OCI-LY7 (cell line): ENCODE data around the gene ANO3. TPM values are rescaled to one million over a fixed set of nuclear protein-coding genes. Genes with fewer than 3 reads are reported as not detected.
"Not testable (repeated sequence)": the region's sequence is repeated elsewhere in the genome, so short reads cannot be mapped to it uniquely, and the experiment has no call there.

Source experiments
- BruUV-seq: library from RNA; stranded (reverse); fragments of 400-500 nt; replicated peaks from 2 replicates; lab custom pipeline; 2021; lab: Mats Ljungman, UMichigan
- CTCF ChIA-PET: fragments of 300-600 bp; sonication (Branson Sonifier 250); formaldehyde crosslinking; loops from one replicate; lab custom pipeline; 2022; ENCODE audit warnings: antibody characterized with exemption; ENCODE audit not compliant: unreplicated experiment; lab: Charles Lee
- POLR2A ChIA-PET: fragments of 300-600 bp; sonication (Branson Sonifier 250); formaldehyde crosslinking; loops from one replicate; lab custom pipeline; 2022; ENCODE audit warnings: antibody characterized with exemption; lab: Charles Lee
- DNase-seq: peaks from one replicate; pipeline ENCODE4 v3.0.0-alpha.2; 2015; ENCODE audit warnings: low spot score
- H2AFZ ChIP-seq: fragments of 200-600 bp; sonication (generic), shearing (Covaris generic); 2 replicates; pipeline ENCODE4 v1.6.1; 2014; ENCODE audit warnings: mild to moderate bottlenecking, antibody characterized with exemption, low read length, moderate library complexity
- H3K27ac ChIP-seq: fragments of 200-600 bp; sonication (generic); 2 replicates; pipeline ENCODE4 v1.5.1; 2014; ENCODE audit warnings: mixed run types, low read depth, mild to moderate bottlenecking, moderate library complexity, low read length, inconsistent platforms; ENCODE audit not compliant: poor library complexity, severe bottlenecking
- H3K36me3 ChIP-seq: fragments of 200-600 bp; sonication (generic); 2 replicates; pipeline ENCODE4 v1.6.1; 2014; ENCODE audit warnings: mild to moderate bottlenecking, antibody characterized with exemption, low read length, moderate library complexity, mixed read lengths; ENCODE audit not compliant: insufficient read depth
- H3K4me1 ChIP-seq: fragments of 200-600 bp; sonication (generic); 2 replicates; pipeline ENCODE4 v1.5.1; 2014; ENCODE audit warnings: mild to moderate bottlenecking, low read length; ENCODE audit not compliant: insufficient read depth, poor library complexity, severe bottlenecking
- H3K4me2 ChIP-seq: fragments of 200-600 bp; sonication (generic); 2 replicates; pipeline ENCODE4 v1.6.1; 2014; ENCODE audit warnings: mild to moderate bottlenecking, low read length
- H3K4me3 ChIP-seq: fragments of 200-600 bp; sonication (generic); 2 replicates; pipeline ENCODE4 v1.5.1; 2014; ENCODE audit warnings: mild to moderate bottlenecking, low read depth, low read length; ENCODE audit not compliant: poor library complexity, severe bottlenecking
- H3K79me2 ChIP-seq: fragments of 200-600 bp; sonication (generic); 2 replicates; pipeline ENCODE4 v1.6.1; 2016; ENCODE audit warnings: low read depth, mild to moderate bottlenecking, low read length, moderate library complexity, mixed read lengths; ENCODE audit not compliant: insufficient read depth
- H3K9me2 ChIP-seq: fragments of 200-600 bp; sonication (generic); 2 replicates; pipeline ENCODE4 v1.6.1; 2016; ENCODE audit warnings: mild to moderate bottlenecking, low read length, mixed read lengths; ENCODE audit not compliant: insufficient read depth
- H3K9me3 ChIP-seq: fragments of 200-600 bp; sonication (generic); 2 replicates; pipeline ENCODE4 v1.6.1; 2014; ENCODE audit warnings: mild to moderate bottlenecking, mixed run types, low read length, mixed read lengths
- H4K20me1 ChIP-seq: fragments of 200-600 bp; sonication (generic); 2 replicates; pipeline ENCODE4 v1.6.1; 2014; ENCODE audit warnings: mild to moderate bottlenecking, antibody characterized with exemption, low read length, moderate library complexity, mixed read lengths; ENCODE audit not compliant: insufficient read depth
- EZH2phosphoT487 ChIP-seq: fragments of 200-600 bp; sonication (generic); IDR thresholded peaks from 2 replicates; pipeline ENCODE4 v1.6.1; 2018; ENCODE audit warnings: low read depth, borderline replicate concordance, mild to moderate bottlenecking, mixed run types, antibody characterized with exemption, low read length, moderate library complexity, mixed read lengths
- intact Hi-C: fragments of 100-400 bp; cut with micrococcal nuclease; formaldehyde crosslinking; loops from one replicate; pipeline ENCODE4 v1.10.0; 2022; ENCODE audit not compliant: unreplicated experiment
- total RNA-seq, 2 experiments: library from RNA; depleted of rRNA in 1 of 2; stranded (reverse); fragments of >200 nt in 1 of 2; shearing (Covaris generic) in 1 of 2; gene quantifications; 2 replicates each; pipeline ENCODE4 v1.2.3, GENCODE V29; 2014 to 2022
- TF ChIP-seq, protein P1 (sequence below): fragments of 200-600 bp; sonication (generic); conservative IDR thresholded peaks from 2 replicates; pipeline ENCODE4 v1.5.1; 2014; ENCODE audit warnings: mild to moderate bottlenecking, antibody characterized with exemption, low read length, moderate library complexity, mixed read lengths

ANO3 gene
- total RNA-seq, 2 experiments from 2014 or later, result 0.03 TPM; not detected in 1

DNA sequence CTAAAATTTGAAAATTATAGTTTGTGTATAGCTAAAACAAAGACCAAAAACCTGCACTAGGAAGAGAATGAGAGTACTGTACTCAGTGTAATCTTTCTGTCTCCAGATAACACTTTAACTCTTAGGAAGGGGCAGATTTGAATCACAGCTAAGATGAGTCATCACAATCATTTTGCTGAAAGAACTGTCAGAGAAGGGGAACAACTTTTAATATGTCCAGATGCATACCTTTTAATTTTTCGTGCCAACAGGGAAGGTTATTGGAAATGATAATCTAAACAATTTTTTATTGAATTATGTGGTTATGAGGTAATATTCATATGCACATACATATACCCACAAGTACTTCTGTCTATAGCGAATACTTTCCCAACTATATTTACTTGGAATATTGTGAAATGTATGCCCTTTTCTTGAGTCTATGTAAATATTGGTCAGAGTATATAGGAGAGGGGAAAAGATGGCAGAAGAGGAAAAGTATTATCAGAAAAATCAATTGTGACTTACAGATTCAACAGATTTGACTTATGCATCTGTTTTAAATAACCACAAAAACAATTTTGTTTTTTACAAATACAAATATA is 291.2 kb downstream of the ANO3 start:
- no peak overlapping the region for H3K4me2 ChIP-seq
- TF ChIP-seq, protein P1, sequence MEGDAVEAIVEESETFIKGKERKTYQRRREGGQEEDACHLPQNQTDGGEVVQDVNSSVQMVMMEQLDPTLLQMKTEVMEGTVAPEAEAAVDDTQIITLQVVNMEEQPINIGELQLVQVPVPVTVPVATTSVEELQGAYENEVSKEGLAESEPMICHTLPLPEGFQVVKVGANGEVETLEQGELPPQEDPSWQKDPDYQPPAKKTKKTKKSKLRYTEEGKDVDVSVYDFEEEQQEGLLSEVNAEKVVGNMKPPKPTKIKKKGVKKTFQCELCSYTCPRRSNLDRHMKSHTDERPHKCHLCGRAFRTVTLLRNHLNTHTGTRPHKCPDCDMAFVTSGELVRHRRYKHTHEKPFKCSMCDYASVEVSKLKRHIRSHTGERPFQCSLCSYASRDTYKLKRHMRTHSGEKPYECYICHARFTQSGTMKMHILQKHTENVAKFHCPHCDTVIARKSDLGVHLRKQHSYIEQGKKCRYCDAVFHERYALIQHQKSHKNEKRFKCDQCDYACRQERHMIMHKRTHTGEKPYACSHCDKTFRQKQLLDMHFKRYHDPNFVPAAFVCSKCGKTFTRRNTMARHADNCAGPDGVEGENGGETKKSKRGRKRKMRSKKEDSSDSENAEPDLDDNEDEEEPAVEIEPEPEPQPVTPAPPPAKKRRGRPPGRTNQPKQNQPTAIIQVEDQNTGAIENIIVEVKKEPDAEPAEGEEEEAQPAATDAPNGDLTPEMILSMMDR, result no peak
- no peak for TF ChIP-seq EZH2phosphoT487
- H3K79me2 ChIP-seq, result no peaks in the 10 kb centered on the region
- H3K4me3 ChIP-seq, result no peak overlapping the region
- H4K20me1 ChIP-seq, result no peaks in the 10 kb centered on the region
- no peaks in the 10 kb centered on the region for H3K4me1 ChIP-seq
- ChIA-PET CTCF (no interaction called here), POLR2A (no interaction called here)
- no peak overlapping the region for H2AFZ ChIP-seq
- no TSS peak for BruUV-seq
- intact Hi-C loops, result no loop called here
- no peaks in the 10 kb centered on the region for H3K9me3 ChIP-seq
- no peaks in the 10 kb centered on the region for H3K9me2 ChIP-seq
- H3K27ac ChIP-seq, result no peak overlapping the region
- H3K36me3 ChIP-seq, result no peaks in the 10 kb centered on the region
- DNase-seq, result no peak

GRCh38 chr11:26626346-26626745 is 294.4 kb downstream of the ANO3 start:
- Histone ChIP-seq H4K20me1 (no peaks in the 10 kb centered on the region), H3K4me3 (no peak overlapping the region), H3K36me3 (no peaks in the 10 kb centered on the region), H2AFZ (no peak overlapping the region), H3K79me2 (no peaks in the 10 kb centered on the region), H3K9me2 (no peaks in the 10 kb centered on the region), H3K27ac (no peak overlapping the region), H3K9me3 (no peaks in the 10 kb centered on the region), H3K4me1 (no peaks in the 10 kb centered on the region), H3K4me2 (no peak overlapping the region)
- no peak for DNase-seq
- TF ChIP-seq EZH2phosphoT487, result no peak
- TF ChIP-seq, protein P1, result no peak
- intact Hi-C loops, result no loop called here
- no TSS peak for BruUV-seq
- CTCF ChIA-PET, result no interaction called here
- POLR2A ChIA-PET, result interaction anchor here (2.2 kb wide), 1 partner anchor 11 kb away, joined by 10 read pairs; no protein-coding TSS in a partner anchor

GRCh38 chr11:26632691-26633159 is 300.8 kb downstream of the ANO3 start:
- CTCF ChIA-PET, result no interaction called here
- intact Hi-C loops, result no loop called here
- Histone ChIP-seq H3K9me3 (no peaks in the 10 kb centered on the region), H3K4me3 (no peak overlapping the region), H3K9me2 (no peaks in the 10 kb centered on the region), H3K36me3 (no peaks in the 10 kb centered on the region), H2AFZ (no peak overlapping the region), H4K20me1 (no peaks in the 10 kb centered on the region), H3K4me1 (no peaks in the 10 kb centered on the region), H3K27ac (no peak overlapping the region), H3K79me2 (no peaks in the 10 kb centered on the region), H3K4me2 (no peak overlapping the region)
- BruUV-seq, result no TSS peak
- no peak for DNase-seq
- TF ChIP-seq EZH2phosphoT487, result no peak
- TF ChIP-seq, protein P1, result no peak
- POLR2A ChIA-PET, result no interaction called here

DNA sequence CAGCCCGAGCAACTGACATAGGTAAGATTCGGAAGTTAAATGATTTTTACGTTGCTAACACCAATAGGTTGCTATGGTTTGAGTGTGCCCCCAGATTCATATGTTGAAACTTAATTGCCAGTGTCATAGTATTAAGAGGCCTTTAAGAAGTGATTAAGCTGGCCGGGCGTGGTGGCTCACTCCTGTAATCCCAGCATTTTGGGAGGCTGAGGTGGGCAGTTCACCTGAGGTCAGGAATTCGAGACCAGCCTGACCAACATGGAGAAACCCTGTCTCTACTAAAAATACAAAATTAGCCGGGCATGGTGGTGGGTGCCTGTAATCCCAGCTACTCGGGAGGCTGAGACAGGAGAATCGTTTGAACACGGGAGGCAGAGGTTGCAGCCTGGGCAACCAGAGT is 311.4 kb downstream of the ANO3 start:
- BruUV-seq, H3K4me3 ChIP-seq, H3K9me3 ChIP-seq, H3K79me2 ChIP-seq, CTCF ChIA-PET, H3K4me1 ChIP-seq, H3K36me3 ChIP-seq, intact Hi-C loops, H3K9me2 ChIP-seq, H2AFZ ChIP-seq, H3K27ac ChIP-seq, H4K20me1 ChIP-seq, DNase-seq, H3K4me2 ChIP-seq: not testable (repeated sequence)
- POLR2A ChIA-PET, result interaction anchor here (0.6 kb wide), 1 partner anchor 167 kb away, joined by 3 read pairs; no protein-coding TSS in a partner anchor
